ACHN (cell line): ENCODE data around the gene MSH3.

ENCODE experiments used
- DNase-seq: peaks from one replicate; pipeline ENCODE4 v3.0.0-alpha.2; 2015
- in situ Hi-C: cut with HindIII; loops from 2 replicates; pipeline ENCODE4 v1.10.0; 2017; ENCODE audit warnings: low sequenced_read_pairs, low pct_ligation_motif_present, low pct_unique_long_range_greater_than_20kb

Gene MSH3

GRCh38 chr5:80701597-80701996, 47.1 kb downstream of the MSH3 start:
- DNase-seq = no peak
- in situ Hi-C loops = no loop called here

- in situ Hi-C loops = no loop called here
- no peak for DNase-seq
Measured at GRCh38 chr5:80703291-80703690, 48.8 kb downstream of the MSH3 start.

GRCh38 chr5:80703747-80704146, 49.3 kb downstream of the MSH3 start:
- no peak for DNase-seq
- in situ Hi-C loops = no loop called here

DNA sequence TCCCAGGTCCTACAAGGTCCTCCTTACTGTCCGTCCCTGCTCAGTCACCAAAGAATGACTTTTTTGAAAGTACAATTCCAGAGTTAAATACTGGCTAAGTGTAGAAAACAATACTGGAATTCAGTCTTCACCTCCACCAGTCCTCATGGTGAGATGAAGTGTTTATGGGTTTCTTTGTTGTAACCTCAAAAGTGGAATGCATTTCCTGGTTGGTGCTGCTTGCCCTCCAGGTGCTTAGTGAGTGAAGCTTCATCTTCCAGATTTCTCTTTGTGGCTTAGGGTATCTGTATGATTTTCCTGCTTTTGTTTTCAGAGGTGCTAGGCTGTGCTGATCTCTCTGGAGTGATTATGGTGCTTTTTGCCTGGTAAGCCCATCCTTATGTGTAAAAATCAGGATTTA, 49.8 kb downstream of the MSH3 start:
- in situ Hi-C loops = no loop called here
- DNase-seq = no peak

GRCh38 chr5:80705216-80705769, 50.8 kb downstream of the MSH3 start:
- DNase-seq = no peak
- in situ Hi-C loops = no loop called here

- DNase-seq = no peak
- in situ Hi-C loops = no loop called here
Measured at GRCh38 chr5:80705801-80706200, 51.3 kb downstream of the MSH3 start.

DNA sequence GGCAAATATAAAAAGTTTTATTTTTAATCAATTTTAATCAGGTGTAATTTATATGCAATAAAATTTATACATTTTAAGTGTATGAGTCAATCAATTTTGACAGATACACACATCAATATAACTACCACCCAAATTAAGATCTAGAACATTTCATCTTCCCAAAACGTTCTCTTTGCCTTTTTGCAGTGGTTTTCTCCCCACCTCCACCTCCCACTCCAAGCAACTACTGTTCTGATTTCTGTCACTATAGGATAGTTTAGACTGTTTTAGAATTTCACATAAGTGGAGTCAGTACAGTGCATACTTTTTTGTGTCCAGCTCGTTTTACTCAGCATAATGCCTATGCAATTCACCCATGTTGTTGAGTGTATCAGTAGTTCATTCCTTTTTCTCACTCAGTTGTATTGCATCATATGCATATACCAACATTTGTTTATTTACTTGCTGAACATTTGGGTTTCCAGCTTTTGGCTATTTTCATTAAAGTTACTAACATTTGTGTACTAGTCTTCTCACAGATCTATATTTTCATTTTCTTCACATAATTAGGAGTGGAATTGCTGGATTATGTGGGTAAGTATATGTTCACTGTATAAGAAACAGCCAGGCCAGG, 52.5 kb downstream of the MSH3 start:
- DNase-seq = no peak
- in situ Hi-C loops = no loop called here

- in situ Hi-C loops = no loop called here
- DNase-seq = peak; percentile 49
Measured at GRCh38 chr5:80707645-80708044, 53.2 kb downstream of the MSH3 start.

DNA sequence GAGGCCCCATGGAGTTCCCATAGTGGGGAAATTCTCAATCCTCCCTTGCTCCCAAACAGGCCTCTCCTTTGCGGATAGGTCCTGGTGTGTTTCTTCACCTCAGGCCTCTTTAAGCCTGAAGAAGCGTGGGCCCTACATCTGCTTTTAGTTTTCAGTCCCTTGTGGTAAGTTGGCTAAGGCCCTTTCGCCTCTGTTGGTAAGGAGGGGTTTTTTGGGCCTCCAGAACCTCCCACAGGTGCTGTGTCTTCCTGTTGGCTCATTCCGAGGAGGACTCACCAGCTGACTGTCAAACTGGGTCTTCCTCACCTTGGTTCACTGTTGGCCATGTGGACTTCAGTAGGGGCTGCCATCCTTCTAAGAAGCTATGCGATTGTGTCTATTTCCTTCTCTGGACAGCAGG, 56.8 kb downstream of the MSH3 start:
- in situ Hi-C loops = no loop called here
- DNase-seq = no peak

- peak; percentile 52 for DNase-seq
- in situ Hi-C loops = no loop called here
Measured at GRCh38 chr5:80711938-80712337, 57.5 kb downstream of the MSH3 start.

DNA sequence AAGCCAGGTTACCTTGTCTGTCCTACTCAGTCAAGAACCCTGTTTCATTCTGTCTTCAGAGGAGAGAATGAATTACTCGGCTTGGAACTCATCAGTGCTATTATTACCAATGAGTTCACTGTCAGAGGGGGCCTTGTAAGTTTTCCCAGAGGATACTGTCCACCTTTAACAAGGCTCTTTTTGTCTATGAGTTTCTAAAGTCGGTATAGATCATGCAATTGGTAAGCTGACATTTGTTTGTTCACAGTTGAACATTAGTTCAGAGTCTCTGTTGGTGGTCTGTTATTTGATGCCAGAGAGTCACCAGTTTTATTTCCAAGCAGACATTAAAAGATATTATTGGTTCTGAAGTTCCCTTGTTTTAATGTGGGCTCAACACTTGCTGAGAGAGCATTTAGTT, 58.5 kb downstream of the MSH3 start:
- in situ Hi-C loops = no loop called here
- DNase-seq = no peak

GRCh38 chr5:80713631-80714030, 59.2 kb downstream of the MSH3 start:
- DNase-seq = no peak
- in situ Hi-C loops = no loop called here

DNA sequence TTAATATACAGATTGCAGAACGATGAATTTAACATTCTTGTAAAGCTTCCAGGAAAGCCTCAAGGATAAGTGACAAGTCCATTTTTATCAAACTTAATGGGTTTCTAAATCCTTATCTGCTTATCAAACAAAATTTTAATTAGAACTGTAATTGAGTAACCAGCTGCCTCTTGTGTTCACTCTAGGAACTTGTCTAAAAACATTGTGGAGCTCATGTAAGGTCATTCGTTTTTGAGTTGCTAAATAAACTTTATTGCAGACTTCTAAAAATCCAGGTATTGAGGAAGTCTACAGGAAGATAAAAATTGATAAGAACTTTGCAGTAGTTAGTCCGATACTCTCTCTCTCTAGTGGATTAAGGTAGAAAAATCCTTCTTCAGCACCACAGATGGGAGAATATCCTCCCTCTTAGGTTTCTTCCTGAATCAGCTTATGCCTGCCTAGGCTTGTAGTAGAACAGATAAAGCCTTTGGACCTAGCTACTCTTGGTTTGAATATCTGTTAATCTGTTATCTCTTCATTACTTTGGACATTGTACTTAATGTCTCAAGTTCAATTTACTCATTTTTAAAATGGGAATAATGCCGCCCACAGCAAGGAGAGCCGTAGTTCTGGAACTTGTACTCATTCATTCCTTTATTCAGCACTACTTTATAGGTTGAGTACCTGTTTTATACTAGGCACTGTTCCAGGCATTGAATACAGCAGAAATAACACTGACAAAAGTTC, 60.3 kb downstream of the MSH3 start:
- in situ Hi-C loops = no loop called here
- no peak for DNase-seq

GRCh38 chr5:80715887-80716286, 61.4 kb downstream of the MSH3 start:
- DNase-seq = no peak
- in situ Hi-C loops = no loop called here

DNA sequence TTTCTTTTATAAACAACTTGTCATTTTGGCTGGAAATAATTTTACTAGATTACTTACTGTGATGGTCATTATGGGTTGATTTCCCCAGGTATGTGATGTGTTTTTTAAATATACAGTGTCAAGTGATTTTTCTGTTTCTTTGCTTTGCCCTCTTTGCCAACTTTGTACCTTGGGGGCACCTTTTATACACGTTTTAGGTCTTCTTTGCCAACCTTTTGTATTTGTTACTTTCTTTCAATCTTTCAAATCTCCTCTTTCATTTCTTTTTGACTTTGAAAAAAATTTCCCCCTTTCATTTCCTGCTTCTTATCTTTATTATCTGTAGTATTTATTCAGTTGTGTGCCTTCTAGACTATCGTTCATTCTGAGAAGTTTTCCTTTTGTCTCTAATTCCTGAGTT, 65.7 kb downstream of the MSH3 start:
- no peak for DNase-seq
- in situ Hi-C loops = no loop called here

DNA sequence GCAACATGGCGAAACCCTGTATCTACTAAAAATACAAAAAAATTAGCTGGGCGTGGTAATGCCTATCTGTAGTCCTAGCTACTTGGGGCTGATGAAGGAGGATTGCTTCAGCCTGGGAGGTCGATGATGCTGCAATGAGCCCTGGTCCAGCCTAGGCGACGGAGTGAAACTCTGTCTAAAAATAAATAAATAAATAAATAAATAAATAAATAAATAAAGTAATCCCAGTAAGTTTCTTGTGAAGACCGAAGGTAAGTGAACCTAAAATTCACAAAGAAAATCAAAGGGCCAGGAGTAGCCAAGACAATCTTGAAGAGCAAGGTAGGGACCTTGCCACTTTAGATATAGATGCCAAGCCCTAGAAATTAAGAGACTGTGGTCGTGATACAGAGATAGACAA, 68.5 kb downstream of the MSH3 start:
- in situ Hi-C loops = no loop called here
- DNase-seq = no peak

DNA sequence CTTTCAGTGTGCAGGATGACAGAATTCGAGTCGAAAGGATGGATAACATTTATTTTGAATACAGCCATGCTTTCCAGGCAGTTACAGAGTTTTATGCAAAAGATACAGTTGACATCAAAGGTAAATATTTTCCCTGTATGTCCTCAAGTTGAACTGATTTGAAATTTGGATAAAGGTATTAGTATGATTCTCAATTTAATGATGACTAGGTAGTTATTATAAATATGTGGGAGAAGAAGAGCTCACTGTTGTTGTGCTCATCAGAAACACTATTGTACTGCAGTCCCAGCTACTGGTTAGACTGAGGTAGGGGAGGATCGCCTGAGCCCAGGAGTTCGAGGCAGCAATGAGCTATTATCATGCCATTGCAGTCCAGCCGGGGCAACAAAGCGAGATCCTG, 71.0 kb downstream of the MSH3 start:
- no peak for DNase-seq
- in situ Hi-C loops = no loop called here

- no peak for DNase-seq
- in situ Hi-C loops = no loop called here
Measured at GRCh38 chr5:80736730-80737129, 82.3 kb downstream of the MSH3 start.

GRCh38 chr5:80738466-80738865, 84.0 kb downstream of the MSH3 start:
- no peak for DNase-seq
- in situ Hi-C loops = no loop called here

GRCh38 chr5:80739057-80739456, 84.6 kb downstream of the MSH3 start:
- in situ Hi-C loops = no loop called here

More at GRCh38 chr5:80739057-80739456, 84.6 kb downstream of the MSH3 start:
- DNase-seq = no peak
